H1 (cell line): Measurements from ENCODE around the gene PPP1CB. TPM values are rescaled to one million over a fixed set of nuclear protein-coding genes. Genes with fewer than 3 reads are reported as not detected.

Experiments
- CTCF ChIA-PET: fragments of 300-600 bp; sonication (Branson Sonifier 250); formaldehyde crosslinking; loops from one replicate; lab custom pipeline; 2021; ENCODE audit not compliant: partially characterized antibody; lab: Charles Lee
- POLR2A ChIA-PET: fragments of 300-600 bp; sonication (Branson Sonifier 250); formaldehyde crosslinking; loops from one replicate; lab custom pipeline; 2021; ENCODE audit warnings: inconsistent platforms; ENCODE audit not compliant: partially characterized antibody; lab: Charles Lee
- DNase-seq, 2 experiments: peaks; one replicate each; pipeline versions ENCODE4 v3.0.0 to v3.0.0-alpha.2; 2010 to 2022; ENCODE audit warnings: low spot score in 2 of 2, low read depth in 1 of 2, mixed read lengths in 1 of 2
- FAIRE-seq: peaks from 2 replicates; lab custom pipeline; 2011; peaks lifted over from hg19 to GRCh38; lab: Jason Lieb, UNC
- H2AFZ ChIP-seq: 2 replicates; pipeline ENCODE4 v1.8.1; 2012; ENCODE audit warnings: low read length, inconsistent platforms
- H2AK5ac ChIP-seq: 2 replicates; pipeline ENCODE4 v1.6.1; 2013; ENCODE audit warnings: low read depth, low read length
- H2BK120ac ChIP-seq: replicated peaks from 2 replicates; pipeline ENCODE3; 2013; ENCODE audit warnings: low read depth, low read length, inconsistent platforms
- H2BK12ac ChIP-seq: 2 replicates; pipeline ENCODE4 v1.6.1; 2013; ENCODE audit warnings: low read depth, low read length
- H2BK15ac ChIP-seq: 2 replicates; pipeline ENCODE4 v1.6.1; 2013; ENCODE audit warnings: low read length
- H2BK20ac ChIP-seq: 2 replicates; pipeline ENCODE4 v1.6.1; 2013; ENCODE audit warnings: low read length
- H2BK5ac ChIP-seq: 2 replicates; pipeline ENCODE4 v1.6.1; 2013; ENCODE audit warnings: low read depth, low read length
- H3K14ac ChIP-seq: 2 replicates; pipeline ENCODE4 v1.6.1; 2013; ENCODE audit warnings: inconsistent platforms; ENCODE audit not compliant: insufficient read length
- H3K18ac ChIP-seq: 2 replicates; pipeline ENCODE4 v1.6.1; 2013; ENCODE audit warnings: low read length; ENCODE audit errors: extremely low read depth
- H3K23ac ChIP-seq: 2 replicates; pipeline ENCODE4 v1.6.1; 2013; ENCODE audit warnings: inconsistent platforms; ENCODE audit not compliant: insufficient read length
- H3K23me2 ChIP-seq: 2 replicates; pipeline ENCODE4 v1.6.1; 2013; ENCODE audit warnings: low read depth, low read length
- H3K27ac ChIP-seq: 2 replicates; pipeline ENCODE4 v1.6.1; 2011; ENCODE audit warnings: low read depth, low read length, inconsistent platforms
- H3K27me3 ChIP-seq, 4 experiments: replicated peaks in 1 of 4; 1 replicate in 1 of 4; 2 replicates in 3 of 4; pipeline versions ENCODE4 v1.6.1 to v1.8.1; 2011 to 2013; ENCODE audit warnings: low read length in 3 of 4, mild to moderate bottlenecking in 3 of 4, inconsistent platforms in 2 of 4, mixed read lengths in 2 of 4, moderate library complexity in 1 of 4; ENCODE audit not compliant: control insufficient read depth in 3 of 4, insufficient read depth in 3 of 4; ENCODE audit errors: extremely low read depth in 1 of 4
- H3K36me3 ChIP-seq, 4 experiments: 2 replicates each; pipeline versions ENCODE4 v1.6.1 to v1.8.1; 2011 to 2013; ENCODE audit warnings: mild to moderate bottlenecking in 4 of 4, low read length in 3 of 4, moderate library complexity in 2 of 4, control low read depth in 1 of 4, inconsistent platforms in 1 of 4; ENCODE audit not compliant: insufficient read depth in 4 of 4, control insufficient read depth in 2 of 4
- H3K4ac ChIP-seq: replicated peaks from 2 replicates; pipeline ENCODE3; 2013; ENCODE audit warnings: low read length, low read depth, mixed read lengths, inconsistent platforms; ENCODE audit not compliant: insufficient read length
- H3K4me1 ChIP-seq, 4 experiments: replicated peaks in 1 of 4; 1 replicate in 1 of 4; 2 replicates in 3 of 4; pipeline versions ENCODE4 v1.6.1 to v1.8.1; 2011 to 2013; ENCODE audit warnings: low read length in 3 of 4, inconsistent platforms in 2 of 4, mixed read lengths in 1 of 4; ENCODE audit not compliant: insufficient read depth in 4 of 4, control insufficient read depth in 3 of 4
- H3K4me2 ChIP-seq, 2 experiments: 2 replicates each; pipeline versions ENCODE4 v1.6.1 to v1.8.1; 2011 to 2013; ENCODE audit warnings: low read depth in 2 of 2, low read length in 2 of 2, control low read depth in 1 of 2, inconsistent platforms in 1 of 2, mild to moderate bottlenecking in 1 of 2; ENCODE audit not compliant: insufficient read depth in 1 of 2
- H3K4me3 ChIP-seq, 4 experiments: fragments of 200-600, 300-600 bp in 1 of 4; sonication (generic), shearing (Covaris generic), sonication (Bioruptor Twin) in 1 of 4; 2 replicates each; pipeline versions ENCODE4 v1.5.1 to v1.8.1; 2011 to 2016; ENCODE audit warnings: low read length in 4 of 4, low read depth in 3 of 4, control low read depth in 2 of 4, inconsistent platforms in 2 of 4, mild to moderate bottlenecking in 2 of 4, mixed read lengths in 1 of 4, moderate library complexity in 1 of 4; ENCODE audit not compliant: insufficient read depth in 2 of 4; ENCODE audit errors: extremely low read depth in 1 of 4
- H3K56ac ChIP-seq: replicated peaks from 2 replicates; pipeline ENCODE3; 2013; ENCODE audit warnings: low read depth, mild to moderate bottlenecking, mixed read lengths, low read length, inconsistent platforms; ENCODE audit not compliant: insufficient read length
- H3K79me1 ChIP-seq: 2 replicates; pipeline ENCODE4 v1.6.1; 2013; ENCODE audit warnings: low read depth, low read length, control low read depth
- H3K79me2 ChIP-seq, 2 experiments: 2 replicates each; pipeline versions ENCODE4 v1.6.1 to v1.8.1; 2012 to 2013; ENCODE audit warnings: low read length in 2 of 2, mild to moderate bottlenecking in 2 of 2, inconsistent platforms in 1 of 2; ENCODE audit not compliant: insufficient read depth in 2 of 2, control insufficient read depth in 1 of 2
- H3K9ac ChIP-seq, 4 experiments: replicated peaks in 1 of 4; 1 replicate in 1 of 4; 2 replicates in 3 of 4; pipeline versions ENCODE4 v1.6.1 to v1.8.1; 2011 to 2013; ENCODE audit warnings: low read depth in 3 of 4, low read length in 3 of 4, control low read depth in 2 of 4, mild to moderate bottlenecking in 2 of 4, moderate library complexity in 2 of 4, inconsistent platforms in 1 of 4; ENCODE audit errors: extremely low read depth in 1 of 4
- H3K9me3 ChIP-seq, 2 experiments: 2 replicates each; pipeline versions ENCODE4 v1.6.1 to v1.8.1; 2012 to 2013; ENCODE audit warnings: mild to moderate bottlenecking in 2 of 2, moderate library complexity in 2 of 2, control low read depth in 1 of 2, inconsistent platforms in 1 of 2, low read depth in 1 of 2, low read length in 1 of 2, mixed read lengths in 1 of 2; ENCODE audit not compliant: insufficient read depth in 2 of 2
- H4K20me1 ChIP-seq, 2 experiments: replicated peaks in 1 of 2; 2 replicates each; pipeline versions ENCODE3 to v1.8.1; 2011 to 2013; ENCODE audit warnings: inconsistent platforms in 2 of 2, low read length in 2 of 2, mild to moderate bottlenecking in 1 of 2; ENCODE audit not compliant: insufficient read depth in 2 of 2, control insufficient read depth in 1 of 2
- H4K5ac ChIP-seq: 2 replicates; pipeline ENCODE4 v1.6.1; 2013; ENCODE audit warnings: low read length, low read depth, mixed read lengths, inconsistent platforms; ENCODE audit not compliant: insufficient read length
- H4K8ac ChIP-seq: 2 replicates; pipeline ENCODE4 v1.8.0; 2013; ENCODE audit warnings: mild to moderate bottlenecking, moderate library complexity, low read length, inconsistent platforms; ENCODE audit not compliant: insufficient read depth; ENCODE audit errors: extremely low read depth
- H4K91ac ChIP-seq: replicated peaks from 2 replicates; pipeline ENCODE3; 2013; ENCODE audit warnings: low read length, mixed read lengths, inconsistent platforms; ENCODE audit not compliant: insufficient read length
- CHD1 ChIP-seq: IDR thresholded peaks from 2 replicates; pipeline ENCODE4 v1.6.1; 2012; ENCODE audit warnings: low read depth, low read length, improper control_type of control experiment
- CHD2 ChIP-seq: IDR thresholded peaks from 2 replicates; pipeline ENCODE4 v1.6.1; 2012; ENCODE audit warnings: low read length, improper control_type of control experiment
- HDAC2 ChIP-seq, 2 experiments: fragments of 300-600 bp in 1 of 2; sonication (generic) in 1 of 2; IDR thresholded peaks; 2 replicates each; pipeline ENCODE4 v1.6.1; 2011 to 2012; ENCODE audit warnings: low read depth in 2 of 2, low read length in 2 of 2, mild to moderate bottlenecking in 2 of 2, moderate library complexity in 2 of 2, borderline replicate concordance in 1 of 2, inconsistent platforms in 1 of 2
- JUN ChIP-seq: IDR thresholded peaks from 2 replicates; pipeline ENCODE4 v1.6.1; 2011; ENCODE audit warnings: low read depth, mild to moderate bottlenecking, improper control_type of control experiment, low read length
- KDM1A ChIP-seq: fragments of 200-600, 300-600 bp; sonication (generic); IDR thresholded peaks from 2 replicates; pipeline ENCODE4 v1.7.1; 2016; ENCODE audit warnings: mild to moderate bottlenecking, low read length, borderline replicate concordance
- KDM5A ChIP-seq: fragments of 200-600 bp; IDR thresholded peaks from 2 replicates; pipeline ENCODE4 v1.7.1; 2012; ENCODE audit warnings: mild to moderate bottlenecking, low read length, inconsistent platforms, mixed read lengths
- MAFK ChIP-seq: IDR thresholded peaks from 2 replicates; pipeline ENCODE4 v1.6.1; 2012; ENCODE audit warnings: low read depth, mild to moderate bottlenecking, improper control_type of control experiment, low read length
- RAD21 ChIP-seq, 2 experiments: IDR thresholded peaks in 1 of 2; conservative IDR thresholded peaks in 1 of 2; 2 replicates each; pipeline ENCODE4 v1.6.1; 2011; ENCODE audit warnings: low read depth in 2 of 2, low read length in 2 of 2, improper control_type of control experiment in 1 of 2, inconsistent platforms in 1 of 2, mild to moderate bottlenecking in 1 of 2, moderate library complexity in 1 of 2
- SAP30 ChIP-seq: fragments of 300-600 bp; sonication (generic); IDR thresholded peaks from 2 replicates; pipeline ENCODE4 v1.7.1; 2012; ENCODE audit warnings: low read length, moderate library complexity, mild to moderate bottlenecking, inconsistent platforms; ENCODE audit not compliant: insufficient read depth, insufficient replicate concordance
- TAF7 ChIP-seq: optimal IDR thresholded peaks from 2 replicates; pipeline ENCODE3; 2011; ENCODE audit warnings: low read depth, mild to moderate bottlenecking, inconsistent platforms, low read length, moderate library complexity, borderline replicate concordance
- USF2 ChIP-seq: IDR thresholded peaks from 2 replicates; pipeline ENCODE4 v1.6.1; 2011; ENCODE audit warnings: low read length, improper control_type of control experiment
- WGBS, 2 experiments: shearing (Covaris generic) in 1 of 2; methylation state at CpG; one replicate each; pipeline versions ENCODE4 v1.1.6 to v1.1.7; 2013 to 2015; ENCODE audit warnings: low lambda C conversion rate in 2 of 2, mixed read lengths in 2 of 2, inconsistent platforms in 1 of 2, low coverage in 1 of 2, missing lambda C conversion rate in 1 of 2; ENCODE audit not compliant: insufficient replicate concordance in 2 of 2, insufficient coverage in 1 of 2, insufficient read length in 1 of 2; ENCODE audit errors: extremely low coverage in 1 of 2, missing lambda C conversion rate in 1 of 2; 5-methylcytosine and 5-hydroxymethylcytosine counted together
- polyA plus RNA-seq, 7 experiments: library from polyadenylated mRNA; depleted of rRNA in 3 of 7; stranded (reverse) in 5 of 7; unstranded in 2 of 7; fragments of >200 nt in 5 of 7; fragments of 200-250 nt in 2 of 7; gene quantifications; 1 replicate in 5 of 7; 2 replicates in 1 of 7; 4 replicates in 1 of 7; pipeline versions ENCODE4 v1.2.1 to v1.2.3, GENCODE V29; 2011 to 2013; ENCODE audit warnings: missing spikeins in 2 of 7, mixed read lengths in 2 of 7
- total RNA-seq: library from RNA; stranded (reverse); fragmentation: NEBNext Ultra II Directional; extraction: Animal tissue kit (Norgen Biotek cat#: 25700); gene quantifications from 2 replicates; pipeline ENCODE4 v1.2.1, GENCODE V29; 2021

Gene PPP1CB
- total and polyA plus RNA-seq, 2 of the 8 experiments (the other 6 are each of a cell fraction or from before 2014, with no cell fraction given) = 30.7 to 158 TPM

GRCh38 chr2:28702415-28702861, 49.2 kb upstream of the PPP1CB start:
- no peak overlapping the region for H4K5ac ChIP-seq
- no peak overlapping the region for H2AK5ac ChIP-seq
- no peak overlapping the region for H3K4ac ChIP-seq
- H2AFZ ChIP-seq = no peak overlapping the region
- 88% methylated on average over 3 of the region's 3 CpGs; no CpG with 5 or more reads in 1 of the 2 experiments for WGBS, 2 experiments
- no peaks in the 10 kb centered on the region for H3K4me1 ChIP-seq
- 0 out of 4 replicates have a peak, but pooled peaks cover 0 to 13% of the 10 kb centered on the region in 2 experiments for H3K9me3 ChIP-seq
- no peak overlapping the region for H4K91ac ChIP-seq
- no peak for TF ChIP-seq HDAC2 (IDR thresholded peaks at IDR 0.05; ENCODE audit: borderline replicate concordance in 1 of 2, low read depth in 2 of 2, low read length in 2 of 2)
- TF ChIP-seq USF2 = no peak
- TF ChIP-seq CHD1 = no peak
- TF ChIP-seq KDM5A = no peak
- no peak for TF ChIP-seq MAFK
- TF ChIP-seq RAD21 (IDR thresholded peaks at IDR 0.05 in 1 of 2, conservative IDR thresholded peaks at IDR 0.05 in 1 of 2; ENCODE audit: low read depth in 2 of 2, low read length in 2 of 2) = no peak
- no peak for TF ChIP-seq JUN
- TF ChIP-seq TAF7 = no peak
- TF ChIP-seq CHD2 = no peak
- no peak for TF ChIP-seq KDM1A
- no peak for TF ChIP-seq SAP30
- H3K9ac ChIP-seq = no peak overlapping the region
- H2BK5ac ChIP-seq = no peak overlapping the region
- H4K20me1 ChIP-seq = no peaks in the 10 kb centered on the region
- no peaks in the 10 kb centered on the region for H3K79me2 ChIP-seq
- H3K27me3 ChIP-seq = no peaks in the 10 kb centered on the region
- ChIA-PET CTCF (interaction anchor here (1.0 to 1.4 kb wide), 4 partner anchors 11 to 42 kb away, joined by 3 to 4 read pairs (median 4); no protein-coding TSS in a partner anchor), POLR2A (no interaction called here)
- no peak for FAIRE-seq
- no peak overlapping the region for H3K56ac ChIP-seq
- no peak overlapping the region for H3K18ac ChIP-seq
- H3K79me1 ChIP-seq = no peaks in the 10 kb centered on the region
- no peak overlapping the region for H2BK120ac ChIP-seq
- H2BK12ac ChIP-seq = no peak overlapping the region
- no peak for DNase-seq
- no peak overlapping the region for H2BK15ac ChIP-seq
- H3K4me2 ChIP-seq = no peak overlapping the region
- no peak overlapping the region for H2BK20ac ChIP-seq
- H3K14ac ChIP-seq = no peak overlapping the region
- H3K23ac ChIP-seq = no peak overlapping the region
- H3K36me3 ChIP-seq = no peaks in the 10 kb centered on the region
- H3K4me3 ChIP-seq = no peak overlapping the region
- no peak overlapping the region for H4K8ac ChIP-seq
- no peak overlapping the region for H3K27ac ChIP-seq
- H3K23me2 ChIP-seq = no peaks in the 10 kb centered on the region
